GM19351 (cell line): ENCODE measurements around the gene DACH1.

ENCODE experiments used
- ATAC-seq: cut with Tn5 transposase; IDR thresholded peaks from one replicate; pipeline ENCODE4 v1.9.1; 2021; ENCODE audit warnings: mild to moderate bottlenecking, moderate library complexity; ENCODE audit not compliant: unreplicated experiment

Gene DACH1

DNA sequence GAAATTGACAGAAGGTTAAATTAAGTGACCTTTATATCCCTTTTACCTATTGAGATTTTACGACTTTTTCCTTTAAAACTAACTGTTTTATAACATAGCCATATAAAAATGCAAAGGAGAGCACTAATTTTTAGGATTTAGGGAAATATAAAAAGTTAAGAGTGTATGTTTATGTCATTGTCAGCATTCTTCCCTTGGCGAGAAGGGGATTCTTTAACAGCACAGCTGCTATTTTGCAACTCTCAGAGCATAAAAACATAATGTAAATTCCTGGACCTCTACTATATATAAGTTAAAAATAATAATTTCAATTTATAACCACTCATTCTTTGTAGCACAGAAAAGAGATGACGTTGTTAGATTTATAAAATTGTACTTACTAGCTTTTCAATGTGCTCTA lies 363.2 kb downstream of the DACH1 start:
- no peak for ATAC-seq

- ATAC-seq, result no peak
Measured at GRCh38 chr13:71499944-71500514, 367.0 kb downstream of the DACH1 start.

DNA sequence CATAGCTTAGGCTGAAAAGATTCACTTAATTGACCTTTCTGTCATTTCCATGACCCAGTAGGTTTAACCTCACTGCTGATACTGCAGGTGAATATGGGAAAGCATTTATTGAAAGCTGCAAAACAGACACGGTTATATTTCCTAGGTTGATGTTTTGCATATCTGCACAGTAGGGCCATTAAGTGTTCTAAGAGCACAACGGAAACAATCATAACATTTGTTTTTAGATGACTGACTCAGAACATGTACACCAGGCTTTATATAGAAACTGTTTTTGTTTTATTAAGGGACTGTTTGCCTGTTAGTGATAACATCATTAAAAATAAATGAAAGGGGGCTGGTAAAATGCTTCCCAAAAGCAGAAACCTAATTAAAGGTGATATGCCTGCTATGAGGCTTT lies 367.8 kb downstream of the DACH1 start:
- no peak for ATAC-seq

DNA sequence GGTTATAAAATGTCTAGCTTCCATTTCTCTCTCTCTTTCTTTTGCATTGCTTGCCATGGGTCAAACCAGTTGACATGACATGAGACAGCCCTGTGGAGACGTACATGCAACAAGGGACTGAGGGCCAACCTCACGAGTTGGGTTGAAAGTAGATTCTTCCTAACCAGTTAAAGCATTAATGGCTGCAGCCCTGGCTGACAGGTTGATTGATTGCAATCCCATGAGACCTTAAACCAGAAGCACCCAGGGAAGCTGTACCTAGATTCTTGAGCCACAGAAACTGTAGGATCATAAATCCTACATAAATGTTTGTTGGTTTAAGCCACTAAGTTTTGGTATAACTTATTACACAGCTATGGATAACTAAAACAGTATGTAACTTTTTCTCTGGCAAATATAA lies 373.8 kb downstream of the DACH1 start:
- ATAC-seq, result no peak

- ATAC-seq, result no peak
Measured at GRCh38 chr13:71492346-71492871, 374.6 kb downstream of the DACH1 start.

DNA sequence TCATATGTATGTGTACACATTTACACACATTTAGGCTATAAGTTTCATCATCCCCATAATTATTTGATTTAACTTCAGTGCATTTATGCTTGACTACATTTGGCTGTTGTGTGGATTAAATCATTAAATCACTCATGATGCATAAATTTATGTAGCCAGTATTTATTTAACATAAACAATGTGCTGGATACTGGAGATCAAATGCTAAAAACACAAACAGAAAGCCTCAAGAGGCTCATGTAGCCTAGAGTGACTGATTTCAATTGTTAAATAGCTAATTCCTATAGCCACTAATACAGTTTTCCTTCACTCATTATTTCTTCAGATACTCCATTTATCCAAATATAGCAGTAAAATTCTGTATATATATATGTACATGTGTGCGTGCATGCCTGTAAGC lies 376.0 kb downstream of the DACH1 start:
- no peak for ATAC-seq

GRCh38 chr13:71489041-71489440 lies 378.0 kb downstream of the DACH1 start:
- ATAC-seq, result no peak

DNA sequence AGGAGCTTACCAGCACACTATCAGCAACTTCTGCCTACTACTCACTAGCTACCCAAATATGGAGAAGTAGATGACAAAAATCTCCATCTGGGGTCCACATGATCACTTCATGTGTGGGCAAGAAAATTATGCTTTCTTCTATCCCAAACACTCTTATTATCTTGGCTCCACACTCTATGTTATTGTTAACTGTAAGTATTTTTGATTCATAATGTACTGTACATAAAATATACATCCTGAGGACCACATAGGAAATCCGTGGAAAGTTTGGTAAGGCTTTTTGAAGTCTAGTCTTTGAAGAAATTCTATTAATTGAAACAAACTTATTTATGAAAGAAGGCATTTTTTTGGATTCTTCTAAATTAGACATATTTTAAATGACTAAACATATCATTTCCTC lies 378.8 kb downstream of the DACH1 start:
- ATAC-seq, result no peak

DNA sequence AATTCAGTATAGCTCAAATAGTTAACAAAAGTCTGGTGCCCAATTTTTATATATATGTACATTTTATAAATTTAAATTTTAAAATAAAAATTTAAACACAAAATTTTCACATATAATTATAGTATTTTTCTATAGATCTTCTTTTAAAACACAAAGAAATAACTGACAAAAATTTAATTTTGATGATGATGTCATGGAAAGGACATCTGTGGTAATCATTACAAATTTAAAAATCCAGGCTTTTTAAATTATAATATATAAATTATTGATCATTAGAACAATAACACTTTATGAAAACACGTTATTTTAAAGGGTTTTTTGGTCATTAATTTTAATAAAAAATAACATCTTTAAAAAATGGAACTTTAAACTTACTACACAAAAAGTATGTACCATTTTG lies 381.1 kb downstream of the DACH1 start:
- no peak for ATAC-seq

DNA sequence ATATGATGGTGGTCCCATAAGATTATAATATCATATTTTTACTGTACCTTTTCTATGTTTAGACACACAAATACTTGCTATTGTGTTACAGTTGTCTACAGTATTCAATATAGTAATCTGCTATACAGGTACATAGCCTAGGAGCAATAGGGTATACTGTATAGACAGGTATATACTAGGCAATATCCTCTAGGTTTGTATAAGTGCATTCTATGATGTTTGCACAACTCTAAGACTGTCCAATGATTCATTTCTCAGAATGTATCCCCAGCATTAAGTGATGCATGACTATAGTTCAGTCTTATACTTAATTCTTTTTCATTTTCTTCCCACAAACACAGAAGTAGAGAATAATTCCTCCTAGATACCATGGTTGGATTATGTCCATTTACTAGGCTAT lies 383.3 kb downstream of the DACH1 start:
- ATAC-seq, result no peak

DNA sequence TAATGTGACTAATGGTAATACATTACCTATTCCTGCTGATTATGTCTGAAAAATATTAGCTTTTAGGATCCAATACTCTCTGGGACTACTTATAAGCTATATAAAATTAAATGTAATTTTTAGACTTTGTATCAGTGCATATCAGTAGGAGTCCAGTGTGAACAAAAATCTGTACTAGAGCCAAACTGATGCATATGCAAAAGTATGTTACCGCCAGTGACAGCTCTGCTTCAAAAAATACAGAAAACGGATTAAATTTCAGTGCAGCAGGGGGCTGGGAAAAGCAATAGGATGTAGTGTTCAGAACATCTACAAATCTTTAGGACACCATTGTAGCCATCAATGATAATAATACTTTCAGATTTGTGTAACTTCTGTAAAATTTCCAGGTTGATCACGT lies 385.5 kb downstream of the DACH1 start:
- ATAC-seq, result no peak

DNA sequence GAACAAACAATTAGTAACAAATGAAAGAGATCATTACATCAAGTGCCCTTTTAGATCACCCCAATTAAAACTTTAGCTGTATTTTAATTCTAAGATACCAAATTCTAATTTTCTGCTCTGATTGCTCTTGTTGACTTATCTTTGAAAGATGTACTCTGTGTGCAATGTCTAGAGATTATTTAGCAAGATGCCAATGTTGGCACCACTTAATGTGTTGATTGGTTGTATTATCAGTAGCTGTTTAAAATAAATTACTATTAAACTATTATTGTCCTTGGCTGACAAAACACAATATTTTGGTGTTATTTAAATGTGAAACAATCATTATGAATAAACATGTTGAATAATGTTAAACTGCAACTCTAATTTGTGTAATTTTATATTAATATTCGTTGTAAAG lies 386.0 kb downstream of the DACH1 start:
- ATAC-seq, result no peak

DNA sequence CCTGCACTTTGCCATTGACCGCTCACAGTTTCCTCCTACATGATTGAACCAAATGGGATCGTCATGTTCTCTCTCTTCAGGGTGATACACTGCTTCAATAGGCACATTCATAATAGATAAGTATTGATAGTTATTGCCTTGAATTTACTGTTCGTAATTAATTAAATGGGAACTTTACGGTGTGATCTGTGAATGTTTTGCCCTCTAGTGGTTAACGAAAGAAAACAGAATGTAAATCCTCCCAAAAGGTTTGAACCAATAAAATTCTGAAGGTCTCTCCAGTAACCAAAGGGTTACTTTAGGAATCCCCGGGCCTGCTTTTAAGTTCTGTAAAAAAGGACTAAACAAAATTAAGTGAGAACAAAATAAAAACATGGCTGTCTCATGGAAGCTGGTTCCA lies 389.3 kb downstream of the DACH1 start:
- no peak for ATAC-seq

GRCh38 chr13:71474936-71475335 lies 392.1 kb downstream of the DACH1 start:
- ATAC-seq, result no peak

GRCh38 chr13:71469626-71470025 lies 397.4 kb downstream of the DACH1 start:
- no peak for ATAC-seq

- no peak for ATAC-seq
Measured at GRCh38 chr13:71464686-71465085, 402.3 kb downstream of the DACH1 start.

GRCh38 chr13:71461892-71462291 lies 405.1 kb downstream of the DACH1 start:
- no peak for ATAC-seq

DNA sequence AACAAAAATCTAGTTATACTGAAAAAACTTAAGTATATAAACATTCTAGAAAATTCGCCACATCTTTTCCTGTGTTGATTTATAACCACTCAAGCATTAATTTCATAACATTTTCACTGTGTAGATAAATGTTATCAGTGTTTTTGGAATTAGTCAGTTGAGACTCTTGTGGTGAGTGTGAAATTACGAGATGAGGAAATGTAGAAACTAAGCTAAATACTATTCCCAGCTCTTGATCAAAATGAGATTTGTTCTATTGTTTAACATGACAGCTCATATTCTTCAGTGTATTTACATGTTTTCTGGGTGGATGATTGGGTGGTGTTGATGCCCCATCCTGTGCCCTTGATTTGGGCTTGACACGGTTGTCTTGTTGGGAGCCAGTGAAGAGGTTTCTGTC lies 406.8 kb downstream of the DACH1 start:
- ATAC-seq, result no peak

- no peak for ATAC-seq
Measured at GRCh38 chr13:71459708-71460107, 407.3 kb downstream of the DACH1 start.

DNA sequence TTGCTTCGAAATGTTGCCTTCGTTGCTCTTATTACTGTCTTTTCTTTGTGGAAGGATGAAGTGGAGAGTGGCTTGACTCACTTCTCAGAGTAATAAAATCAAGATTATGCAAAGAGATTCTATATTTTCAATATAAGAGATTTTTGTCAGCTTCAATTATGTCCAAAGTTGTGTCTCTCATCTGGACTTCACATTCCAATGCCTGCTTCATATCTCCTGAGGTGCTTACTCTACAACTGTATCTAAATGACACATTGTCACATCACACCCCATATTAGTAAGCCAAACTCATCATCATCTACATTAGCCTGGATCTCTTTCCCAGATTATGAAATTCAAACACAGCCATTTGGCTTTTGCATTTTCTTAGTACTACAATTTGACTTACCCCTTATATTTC lies 409.4 kb downstream of the DACH1 start:
- ATAC-seq, result no peak

- no peak for ATAC-seq
Measured at GRCh38 chr13:71456136-71456535, 410.9 kb downstream of the DACH1 start.

DNA sequence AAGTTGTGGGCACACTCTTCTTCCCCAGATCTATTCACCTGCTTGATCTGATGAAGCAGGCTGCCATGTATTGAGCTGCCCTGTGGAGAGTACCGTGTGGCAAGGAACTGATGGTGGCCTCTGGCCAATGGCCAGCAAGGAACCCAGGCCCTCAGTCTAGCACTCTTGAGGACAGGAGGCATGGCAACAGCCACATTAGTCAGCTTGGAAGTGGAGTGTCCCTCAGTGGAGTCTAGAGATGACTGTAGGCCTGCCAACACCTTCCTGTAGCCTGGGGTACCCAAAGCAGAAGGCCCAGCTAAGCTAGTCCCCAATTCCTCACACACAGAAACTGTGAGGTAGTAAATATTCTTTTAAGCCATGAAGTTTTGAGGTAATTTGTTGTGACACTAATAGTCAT lies 412.5 kb downstream of the DACH1 start:
- no peak for ATAC-seq

- no peak for ATAC-seq
Measured at GRCh38 chr13:71448080-71448630, 418.8 kb downstream of the DACH1 start.
